Stimulated activated CD4-positive, alpha-beta T cell treated with anti-CD3 and anti-CD28 coated beads, Interleukin-15, amount 100 ng/mL, for 48 hours (primary cell): ENCODE results near the gene CAMK1D.
A peak's percentile ranks its signal among the peaks of the same experiment; 100 is the strongest.
"Not testable (repeated sequence)": the region's sequence is repeated elsewhere in the genome, so short reads cannot be mapped to it uniquely, and the experiment has no call there.

Source experiments
- DNase-seq, 2 donors: peaks; one replicate each; pipeline ENCODE4 v3.0.0-alpha.2; 2020; ENCODE audit warnings: low read depth in 2 of 2

The CAMK1D gene

GRCh38 chr10:12846718-12847117 is 497.4 kb downstream of the CAMK1D start:
- no peak for DNase-seq

- peak; percentile 16 to 28 for DNase-seq
Measured at GRCh38 chr10:12847361-12847975, 498.1 kb downstream of the CAMK1D start.

- DNase-seq: no peak
Measured at GRCh38 chr10:12848439-12849173, 499.3 kb downstream of the CAMK1D start.

GRCh38 chr10:12849319-12850181 is 500.2 kb downstream of the CAMK1D start:
- no peak for DNase-seq

GRCh38 chr10:12852687-12853086 is 503.3 kb downstream of the CAMK1D start:
- DNase-seq: no peak

GRCh38 chr10:12854988-12855387 is 505.6 kb downstream of the CAMK1D start:
- no peak for DNase-seq

- no peak for DNase-seq
Measured at GRCh38 chr10:12862459-12862858, 513.1 kb downstream of the CAMK1D start.

GRCh38 chr10:12865515-12865914 is 516.2 kb downstream of the CAMK1D start:
- DNase-seq: not testable (repeated sequence)

- no peak for DNase-seq
Measured at GRCh38 chr10:12868229-12868628, 518.9 kb downstream of the CAMK1D start.

- DNase-seq: no peak
Measured at GRCh38 chr10:12869427-12869826, 520.1 kb downstream of the CAMK1D start.

GRCh38 chr10:12872577-12872976 is 523.2 kb downstream of the CAMK1D start:
- DNase-seq: no peak

GRCh38 chr10:12873172-12873571 is 523.8 kb downstream of the CAMK1D start:
- DNase-seq: no peak

GRCh38 chr10:12874501-12874900 is 525.2 kb downstream of the CAMK1D start:
- no peak for DNase-seq

- no peak for DNase-seq
Measured at GRCh38 chr10:12875100-12875499, 525.8 kb downstream of the CAMK1D start.

- DNase-seq: no peak
Measured at GRCh38 chr10:12876266-12876665, 526.9 kb downstream of the CAMK1D start.

- no peak for DNase-seq
Measured at GRCh38 chr10:12877150-12877549, 527.8 kb downstream of the CAMK1D start.

- no peak for DNase-seq
Measured at GRCh38 chr10:12880423-12880822, 531.1 kb downstream of the CAMK1D start.

GRCh38 chr10:12884851-12885250 is 535.5 kb downstream of the CAMK1D start:
- no peak for DNase-seq
